GM11168 (cell line): ENCODE data around the gene HACL1.
"Not testable (repeated sequence)": the region's sequence is repeated elsewhere in the genome, so short reads cannot be mapped to it uniquely, and the experiment has no call there.

Source experiments
- in situ Hi-C: fragments of 300-500 bp; cut with MboI; formaldehyde crosslinking; loops from one replicate; pipeline ENCODE4 v1.12.0; 2022; ENCODE audit warnings: low sequenced_read_pairs; ENCODE audit not compliant: unreplicated experiment

The HACL1 gene

GRCh38 chr3:15536856-15537255, 64.5 kb downstream of the HACL1 start:
- in situ Hi-C loops = no loop called here

GRCh38 chr3:15535732-15536131, 65.6 kb downstream of the HACL1 start:
- in situ Hi-C loops = no loop called here

- in situ Hi-C loops = not testable (repeated sequence)
Observed at GRCh38 chr3:15532614-15533013, 68.8 kb downstream of the HACL1 start.

DNA sequence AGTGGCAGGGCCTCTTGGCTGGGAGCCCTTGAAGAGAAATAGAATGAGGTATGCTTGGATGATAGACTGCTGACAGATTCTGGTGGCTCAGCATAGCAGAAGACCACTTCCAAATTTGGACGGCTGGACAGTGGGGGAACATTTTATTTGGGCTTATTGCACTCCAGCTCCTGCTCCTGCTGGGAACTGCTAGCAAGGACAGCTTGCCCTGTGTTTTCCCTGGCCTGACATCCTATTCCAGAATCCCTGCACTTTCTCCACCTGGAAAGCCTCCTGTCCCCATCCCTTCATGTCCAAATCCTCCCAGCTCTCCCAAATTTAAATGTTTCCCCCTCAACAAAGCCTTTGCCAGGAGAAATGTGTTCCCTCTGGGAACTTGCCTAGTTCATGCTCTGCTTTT, 70.0 kb downstream of the HACL1 start:
- in situ Hi-C loops = no loop called here

GRCh38 chr3:15528854-15529537, 72.4 kb downstream of the HACL1 start:
- in situ Hi-C loops = no loop called here

DNA sequence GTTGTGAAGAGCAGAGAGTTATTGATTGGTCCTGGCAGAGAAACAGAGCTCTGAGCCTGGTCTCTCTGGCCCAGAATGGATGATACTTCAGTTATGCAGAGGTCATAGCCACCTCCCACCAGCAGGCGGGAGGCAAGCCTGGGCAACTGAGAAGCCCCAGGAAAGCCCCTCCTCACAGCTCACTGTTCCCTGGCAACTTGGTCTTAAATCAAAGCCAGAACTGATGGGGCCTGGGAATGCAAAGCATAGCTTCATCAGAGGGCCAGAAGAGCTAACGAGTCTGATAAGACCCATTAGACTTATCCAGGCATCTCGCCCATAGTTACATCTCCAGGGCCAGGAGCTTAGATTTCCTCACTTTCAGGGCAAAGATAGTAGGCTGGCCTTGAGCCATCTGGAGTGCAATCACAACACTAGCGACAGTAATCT, 74.3 kb downstream of the HACL1 start:
- in situ Hi-C loops = no loop called here

GRCh38 chr3:15525790-15526189, 75.6 kb downstream of the HACL1 start:
- in situ Hi-C loops = no loop called here

- in situ Hi-C loops = no loop called here
Observed at GRCh38 chr3:15523660-15524417, 77.5 kb downstream of the HACL1 start.

GRCh38 chr3:15522016-15522415, 79.4 kb downstream of the HACL1 start:
- in situ Hi-C loops = no loop called here

- in situ Hi-C loops = no loop called here
Observed at GRCh38 chr3:15521573-15521965, 79.8 kb downstream of the HACL1 start, which contains the start of gene COLQ. TSS of gene COLQ (minus strand) at chr3:15521706. CDS start at chr3:15521625, 81 bp downstream.

DNA sequence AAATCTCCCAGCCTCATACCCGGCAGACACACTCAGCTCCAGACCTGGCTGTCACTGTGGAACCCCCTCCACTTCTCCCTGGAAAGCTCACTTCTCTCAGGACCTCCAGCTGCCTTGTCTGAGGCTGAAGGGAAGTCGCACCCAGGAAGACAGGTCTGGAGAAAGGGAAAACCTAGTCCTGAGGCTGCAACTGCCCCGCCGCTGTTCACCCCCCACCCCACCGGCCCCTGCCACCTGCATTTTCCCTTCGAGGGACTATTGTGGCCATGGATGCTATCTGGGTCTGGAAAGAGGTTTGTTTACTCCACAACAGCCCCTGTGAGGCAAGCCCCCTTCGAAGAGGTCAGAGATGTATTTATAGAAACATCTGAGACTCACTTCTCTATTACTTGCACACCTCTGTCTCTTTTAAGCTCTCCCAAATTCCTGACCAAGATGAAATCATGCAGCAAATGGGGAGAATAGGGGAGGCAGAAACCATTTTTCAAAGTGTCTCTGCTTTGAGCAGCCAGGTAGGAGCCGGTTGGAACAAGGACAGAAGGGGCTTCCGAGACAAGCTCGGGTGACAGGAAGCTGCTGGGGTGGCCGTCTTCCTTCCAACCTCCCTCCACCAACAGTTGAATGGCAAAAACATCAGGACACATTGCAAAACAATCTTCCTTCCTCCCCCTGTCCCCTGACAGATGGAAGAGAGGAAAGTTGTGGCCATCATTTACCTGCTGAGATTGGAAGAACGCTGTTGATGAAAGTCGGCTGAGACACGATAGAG, 80.4 kb downstream of the HACL1 start:
- in situ Hi-C loops = no loop called here

- in situ Hi-C loops = no loop called here
Observed at GRCh38 chr3:15520185-15520584, 81.2 kb downstream of the HACL1 start.

GRCh38 chr3:15519096-15519495, 82.3 kb downstream of the HACL1 start:
- in situ Hi-C loops = loop anchor here (10.0 kb wide), 1 partner anchor 1526 kb away; no protein-coding TSS in a partner anchor

DNA sequence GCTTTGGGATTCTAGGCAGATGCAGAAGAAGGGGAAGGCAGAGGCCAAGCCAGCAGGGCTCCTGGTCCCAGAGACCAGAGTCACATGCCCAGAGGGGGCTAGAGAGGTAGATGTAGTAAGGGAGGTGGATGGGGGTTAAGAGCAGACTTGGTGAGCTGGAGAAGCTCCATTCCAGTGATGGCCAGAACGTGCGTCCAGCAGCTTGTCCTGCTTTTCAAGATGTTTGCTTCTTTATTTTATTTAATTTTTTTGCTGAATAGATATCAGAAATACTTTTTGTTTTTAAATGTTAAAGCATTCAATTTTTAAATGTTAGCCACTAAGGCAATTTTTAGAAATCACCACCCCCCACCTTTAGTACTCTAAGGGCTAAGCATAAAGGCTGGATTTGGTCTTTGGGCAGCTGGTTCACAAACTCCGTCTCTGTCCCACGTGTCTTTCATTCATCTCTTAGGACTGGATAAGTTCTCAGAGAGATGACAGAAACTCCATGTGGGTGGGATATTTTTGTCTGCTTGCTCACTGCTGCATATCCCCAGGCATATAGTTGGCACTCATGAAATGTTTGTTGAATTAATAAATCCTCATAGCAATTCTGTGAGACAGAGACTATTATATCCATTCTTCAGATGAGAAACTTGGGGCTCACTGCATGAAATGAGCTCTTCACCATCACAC, 86.6 kb downstream of the HACL1 start:
- in situ Hi-C loops = loop anchor here (10.0 kb wide), 1 partner anchor 1530 kb away; no protein-coding TSS in a partner anchor

- in situ Hi-C loops = loop anchor here (10.0 kb wide), 1 partner anchor 1531 kb away; no protein-coding TSS in a partner anchor
Observed at GRCh38 chr3:15513810-15514662, 87.3 kb downstream of the HACL1 start.

- in situ Hi-C loops = loop anchor here (10.0 kb wide), 1 partner anchor 1532 kb away; no protein-coding TSS in a partner anchor
Observed at GRCh38 chr3:15513116-15513515, 88.3 kb downstream of the HACL1 start.

DNA sequence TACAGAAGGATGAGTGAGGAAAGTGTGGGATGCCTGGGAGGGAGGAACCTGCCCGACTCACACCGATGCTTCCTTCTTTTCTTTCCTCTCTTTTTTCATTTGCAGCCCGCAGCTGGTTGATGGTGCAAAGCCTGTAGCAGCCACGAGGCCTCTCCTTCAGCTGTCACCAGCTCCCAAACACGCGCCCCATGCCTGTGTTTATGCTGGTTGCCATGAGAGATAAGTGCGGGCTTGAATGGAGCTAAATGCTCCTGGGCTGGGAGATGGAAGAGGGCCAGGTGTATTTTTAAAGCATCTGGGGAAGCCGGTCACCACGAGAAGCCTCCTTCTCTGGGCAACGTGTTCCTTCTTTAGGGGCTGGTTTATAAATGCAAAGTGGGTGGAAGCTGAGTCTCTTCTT, 89.2 kb downstream of the HACL1 start:
- in situ Hi-C loops = loop anchor here (10.0 kb wide), 1 partner anchor 1533 kb away; no protein-coding TSS in a partner anchor

- in situ Hi-C loops = loop anchor here (10.0 kb wide), 1 partner anchor 1534 kb away; no protein-coding TSS in a partner anchor
Observed at GRCh38 chr3:15511156-15511555, 90.2 kb downstream of the HACL1 start.
